Cardiac muscle cell (in vitro differentiated cells and primary cell): ENCODE measurements around the gene CTNNB1. TPM values are rescaled to one million over a fixed set of nuclear protein-coding genes. Genes with fewer than 3 reads are reported as not detected.
A peak's percentile ranks its signal among the peaks of the same experiment; 100 is the strongest.

Experiments
- DNase-seq, 2 donors: peaks; one replicate each; pipeline versions ENCODE4 v3.0.0 to v3.0.0-alpha.2; 2010 to 2017; ENCODE audit warnings: low read depth in 1 of 2, low spot score in 1 of 2
- H3K27ac ChIP-seq: fragments of 200-600 bp; sonication (generic); 2 replicates; pipeline ENCODE4 v1.5.1; 2016
- H3K27me3 ChIP-seq: fragments of 200-600 bp; sonication (generic); 2 replicates; pipeline ENCODE4 v1.6.0; 2016; ENCODE audit warnings: control low read depth
- H3K36me3 ChIP-seq: fragments of 200-600 bp; sonication (generic); 2 replicates; pipeline ENCODE4 v1.5.1; 2016; ENCODE audit warnings: control low read depth
- H3K4me1 ChIP-seq: fragments of 200-600 bp; sonication (generic); 2 replicates; pipeline ENCODE4 v1.8.1; 2017; ENCODE audit warnings: low read depth, mild to moderate bottlenecking, mixed run types
- H3K4me3 ChIP-seq: fragments of 200-600 bp; sonication (generic); 2 replicates; pipeline ENCODE4 v1.5.1; 2016; ENCODE audit warnings: mild to moderate bottlenecking
- H3K9me3 ChIP-seq: fragments of 200-600 bp; sonication (generic); 2 replicates; pipeline ENCODE4 v1.5.1; 2017; ENCODE audit warnings: low read depth, mild to moderate bottlenecking, control low read depth
- polyA plus RNA-seq: library from polyadenylated mRNA; unstranded; fragments of >200 nt; fragmentation: Nextera tagmentation; extraction: Ambion mirVana; gene quantifications from 2 replicates; pipeline ENCODE4 v1.2.1, GENCODE V29; 2016
- total RNA-seq: library from RNA; depleted of rRNA; stranded (reverse); fragments of >200 nt; gene quantifications from 2 replicates; pipeline ENCODE4 v1.2.3, GENCODE V29; 2016
- TF ChIP-seq, protein P1 (sequence below): IDR thresholded peaks from 2 replicates; pipeline ENCODE4 v1.5.1; 2012; ENCODE audit warnings: low read depth, mild to moderate bottlenecking, low read length

CTNNB1 gene
- total and polyA plus RNA-seq, 2 experiments from 2014 or later, result 213 to 574 TPM

GRCh38 chr3:41258239-41258800 is 59.0 kb downstream of the CTNNB1 start:
- TF ChIP-seq, protein P1, sequence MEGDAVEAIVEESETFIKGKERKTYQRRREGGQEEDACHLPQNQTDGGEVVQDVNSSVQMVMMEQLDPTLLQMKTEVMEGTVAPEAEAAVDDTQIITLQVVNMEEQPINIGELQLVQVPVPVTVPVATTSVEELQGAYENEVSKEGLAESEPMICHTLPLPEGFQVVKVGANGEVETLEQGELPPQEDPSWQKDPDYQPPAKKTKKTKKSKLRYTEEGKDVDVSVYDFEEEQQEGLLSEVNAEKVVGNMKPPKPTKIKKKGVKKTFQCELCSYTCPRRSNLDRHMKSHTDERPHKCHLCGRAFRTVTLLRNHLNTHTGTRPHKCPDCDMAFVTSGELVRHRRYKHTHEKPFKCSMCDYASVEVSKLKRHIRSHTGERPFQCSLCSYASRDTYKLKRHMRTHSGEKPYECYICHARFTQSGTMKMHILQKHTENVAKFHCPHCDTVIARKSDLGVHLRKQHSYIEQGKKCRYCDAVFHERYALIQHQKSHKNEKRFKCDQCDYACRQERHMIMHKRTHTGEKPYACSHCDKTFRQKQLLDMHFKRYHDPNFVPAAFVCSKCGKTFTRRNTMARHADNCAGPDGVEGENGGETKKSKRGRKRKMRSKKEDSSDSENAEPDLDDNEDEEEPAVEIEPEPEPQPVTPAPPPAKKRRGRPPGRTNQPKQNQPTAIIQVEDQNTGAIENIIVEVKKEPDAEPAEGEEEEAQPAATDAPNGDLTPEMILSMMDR, result no peak
- no peaks in the 10 kb centered on the region for H3K9me3 ChIP-seq
- DNase-seq, result peak in 1 of 2 donors; percentile 46

GRCh38 chr3:41259449-41260062 is 60.3 kb downstream of the CTNNB1 start:
- DNase-seq, result no peak
- Histone ChIP-seq H3K9me3 (no peaks in the 10 kb centered on the region), H3K27me3 (no peaks in the 10 kb centered on the region), H3K4me3 (no peak overlapping the region), H3K36me3 (no peaks in the 10 kb centered on the region), H3K4me1 (peaks cover 12% of the 10 kb centered on the region), H3K27ac (no peak overlapping the region)
- TF ChIP-seq, protein P1, result no peak

More at GRCh38 chr3:41258239-41258800, 59.0 kb downstream of the CTNNB1 start:
- no peaks in the 10 kb centered on the region for H3K36me3 ChIP-seq
- H3K4me3 ChIP-seq, result no peak overlapping the region
- no peak overlapping the region for H3K27ac ChIP-seq
- H3K4me1 ChIP-seq, result peaks cover 12% of the 10 kb centered on the region
- H3K27me3 ChIP-seq, result no peaks in the 10 kb centered on the region

GRCh38 chr3:41260063-41260450 is 60.8 kb downstream of the CTNNB1 start:
- H3K4me1 ChIP-seq, result peaks cover 12% of the 10 kb centered on the region
- no peaks in the 10 kb centered on the region for H3K27me3 ChIP-seq
- H3K36me3 ChIP-seq, result no peaks in the 10 kb centered on the region
- no peak for DNase-seq
- no peak overlapping the region for H3K27ac ChIP-seq
- H3K4me3 ChIP-seq, result no peak overlapping the region
- TF ChIP-seq, protein P1, result no peak
- H3K9me3 ChIP-seq, result no peaks in the 10 kb centered on the region

GRCh38 chr3:41265011-41265545 is 65.8 kb downstream of the CTNNB1 start:
- TF ChIP-seq, protein P1, result no peak
- H3K36me3 ChIP-seq, result no peaks in the 10 kb centered on the region
- H3K27ac ChIP-seq, result no peak overlapping the region
- H3K27me3 ChIP-seq, result no peaks in the 10 kb centered on the region
- H3K4me1 ChIP-seq, result peaks cover 5% of the 10 kb centered on the region
- DNase-seq, result peak in 1 of 2 donors; percentile 21
- no peaks in the 10 kb centered on the region for H3K9me3 ChIP-seq
- H3K4me3 ChIP-seq, result no peak overlapping the region

DNA sequence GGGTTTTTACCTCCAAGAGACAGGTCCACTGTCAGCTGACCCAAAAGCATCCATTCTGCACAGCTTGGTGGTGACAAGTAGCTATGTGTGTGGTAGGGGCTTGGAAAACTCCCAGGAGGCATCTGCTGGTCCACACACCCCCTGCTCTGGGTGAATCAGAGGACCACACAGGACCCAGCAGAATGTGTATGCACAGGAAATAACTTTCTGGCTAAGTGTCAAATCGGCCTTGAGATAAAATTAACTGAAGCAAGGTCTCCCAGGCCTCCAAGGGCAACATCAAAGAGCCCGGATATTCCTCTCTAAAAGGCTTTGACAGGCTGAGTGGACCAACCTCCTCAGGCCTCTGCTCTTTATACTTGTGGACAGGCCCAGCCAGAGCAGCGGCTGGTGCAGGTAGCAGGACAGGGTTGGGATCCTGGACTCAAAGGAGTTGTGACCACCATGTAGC is 66.5 kb downstream of the CTNNB1 start:
- peak; percentile 85 to 87 for DNase-seq
- no peak overlapping the region for H3K4me3 ChIP-seq
- peaks cover 5% of the 10 kb centered on the region for H3K4me1 ChIP-seq
- no peaks in the 10 kb centered on the region for H3K36me3 ChIP-seq
- peak overlapping the region; percentile 53 for H3K27ac ChIP-seq
- H3K27me3 ChIP-seq, result no peaks in the 10 kb centered on the region
- H3K9me3 ChIP-seq, result no peaks in the 10 kb centered on the region
- TF ChIP-seq, protein P1, result no peak
